ENCODE results near the gene WDR45.
A peak's percentile ranks its signal among the peaks of the same experiment; 100 is the strongest.

Gene WDR45

GRCh38 chrX:49073601-49074575 is 5.8 kb downstream of the WDR45 start, which contains the start of gene PRAF2:
TSS of gene PRAF2 (minus strand) at chrX:49074002. CDS start at chrX:49073987, 15 bp downstream.
- peak; percentile 81 for DNase-seq (ENCODE audit: low read depth)

DNA sequence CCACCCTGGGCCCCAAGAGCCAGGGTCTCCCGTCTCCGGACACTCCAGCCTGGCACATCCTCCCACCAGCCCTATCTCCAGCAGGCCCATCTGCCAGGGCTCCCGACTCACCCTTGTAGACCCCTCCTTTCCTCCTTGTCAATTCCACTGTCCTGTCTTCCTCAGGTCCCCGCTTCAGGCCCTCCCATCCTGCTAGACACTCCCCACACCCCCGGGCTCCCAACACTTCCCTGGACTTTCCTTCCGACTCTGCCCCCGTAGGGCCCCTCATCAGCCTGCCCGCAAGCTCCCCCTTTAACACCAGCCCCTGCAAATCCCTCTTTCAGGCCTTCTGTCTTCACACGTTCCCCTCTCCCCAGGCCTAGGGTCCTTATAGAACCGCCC is 7.0 kb downstream of the WDR45 start:
- no peak for DNase-seq (ENCODE audit: low read depth)

- DNase-seq (ENCODE audit: low read depth) = no peak
These were observed 7.6 kb downstream of the WDR45 start for GRCh38 chrX:49071877-49072711.

DNA sequence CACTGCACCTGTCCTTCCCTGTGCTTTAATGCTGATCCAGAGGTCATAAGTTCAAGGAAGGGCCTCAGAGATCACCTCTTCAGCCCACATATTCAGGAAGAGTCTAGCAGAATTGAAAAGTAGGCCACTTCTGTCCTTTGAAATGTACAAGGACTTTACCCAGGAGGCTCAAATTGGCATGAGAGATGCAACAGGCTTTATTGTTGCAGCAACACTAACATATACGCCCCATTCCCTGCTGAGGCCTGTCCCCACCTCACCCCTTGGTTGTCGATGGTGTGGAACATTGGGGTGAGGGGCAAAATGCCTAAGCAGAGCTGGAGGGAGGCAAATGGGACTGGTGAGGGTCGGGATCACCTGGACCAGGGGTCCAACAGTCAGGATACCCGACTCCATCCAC is 8.7 kb downstream of the WDR45 start:
- no peak for DNase-seq (ENCODE audit: low read depth)

DNA sequence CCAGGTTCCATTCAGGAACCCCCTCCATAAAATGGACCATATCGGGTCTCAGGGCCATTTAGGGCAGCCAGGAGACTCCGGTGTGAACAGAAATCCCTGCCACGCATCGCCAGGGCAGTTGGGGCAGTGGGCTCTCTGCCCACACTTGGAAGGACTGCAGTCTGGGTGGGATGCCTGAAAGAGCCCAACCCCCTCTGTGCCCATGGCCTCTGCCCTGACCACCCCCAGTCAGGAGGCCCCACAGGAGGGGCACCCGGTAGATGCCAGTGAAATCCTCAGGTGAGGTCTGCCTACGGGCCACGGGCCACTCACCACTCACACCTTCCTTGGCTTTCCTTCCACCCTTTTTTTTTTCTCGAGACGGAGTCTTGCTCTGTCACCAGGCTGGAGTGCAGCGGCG is 10.6 kb downstream of the WDR45 start:
- no peak for DNase-seq (ENCODE audit: low read depth)

DNA sequence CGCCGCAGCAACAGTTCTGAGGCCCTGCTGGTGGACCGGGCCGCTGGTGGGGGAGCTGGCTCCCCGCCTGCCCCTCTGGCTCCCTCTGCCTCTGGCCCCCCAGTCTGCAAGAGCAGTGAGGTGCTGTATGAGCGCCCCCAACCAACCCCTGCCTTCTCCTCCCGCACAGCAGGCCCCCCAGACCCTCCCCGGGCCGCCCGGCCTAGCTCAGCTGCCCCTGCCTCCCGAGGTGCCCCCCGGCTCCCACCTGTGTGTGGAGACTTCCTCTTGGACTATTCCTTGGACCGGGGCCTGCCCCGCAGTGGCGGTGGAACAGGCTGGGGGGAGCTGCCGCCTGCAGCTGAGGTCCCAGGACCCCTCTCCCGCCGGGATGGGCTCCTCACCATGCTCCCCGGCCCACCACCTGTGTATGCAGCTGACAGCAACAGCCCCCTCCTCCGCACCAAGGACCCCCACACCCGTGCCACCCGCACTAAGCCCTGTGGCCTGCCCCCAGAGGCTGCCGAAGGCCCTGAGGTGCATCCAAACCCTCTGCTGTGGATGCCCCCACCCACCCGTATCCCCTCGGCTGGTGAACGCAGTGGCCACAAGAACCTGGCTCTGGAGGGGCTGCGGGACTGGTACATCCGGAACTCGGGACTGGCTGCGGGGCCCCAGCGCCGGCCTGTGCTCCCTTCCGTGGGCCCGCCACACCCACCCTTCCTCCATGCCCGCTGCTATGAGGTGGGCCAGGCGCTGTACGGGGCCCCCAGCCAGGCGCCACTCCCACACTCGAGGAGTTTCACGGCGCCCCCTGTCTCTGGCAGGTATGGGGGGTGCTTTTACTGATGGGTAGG is 12.2 kb downstream of the WDR45 start:
- DNase-seq (ENCODE audit: low read depth) = no peak

DNA sequence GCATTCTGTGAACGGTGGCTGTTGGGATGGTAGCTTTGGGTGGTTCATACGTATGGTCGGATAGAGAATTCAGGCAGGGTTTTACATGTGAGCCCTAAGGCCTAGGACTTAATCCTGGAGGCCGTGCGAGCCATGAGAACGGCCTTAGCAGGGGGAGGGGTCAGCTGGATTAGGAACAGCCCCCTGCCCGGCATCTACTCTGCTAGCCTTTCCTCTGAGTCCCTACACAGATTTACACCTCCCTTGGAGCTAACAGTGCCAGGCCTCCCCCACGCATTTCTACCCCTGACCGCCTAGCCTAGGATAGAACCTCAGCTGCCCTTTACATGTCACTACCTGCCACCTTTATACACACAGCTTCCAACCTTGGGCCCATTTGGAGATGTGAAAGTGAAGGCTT is 13.0 kb downstream of the WDR45 start:
- no peak for DNase-seq (ENCODE audit: low read depth)

GRCh38 chrX:49066278-49066677 is 13.4 kb downstream of the WDR45 start:
- no peak for DNase-seq (ENCODE audit: low read depth)

DNA sequence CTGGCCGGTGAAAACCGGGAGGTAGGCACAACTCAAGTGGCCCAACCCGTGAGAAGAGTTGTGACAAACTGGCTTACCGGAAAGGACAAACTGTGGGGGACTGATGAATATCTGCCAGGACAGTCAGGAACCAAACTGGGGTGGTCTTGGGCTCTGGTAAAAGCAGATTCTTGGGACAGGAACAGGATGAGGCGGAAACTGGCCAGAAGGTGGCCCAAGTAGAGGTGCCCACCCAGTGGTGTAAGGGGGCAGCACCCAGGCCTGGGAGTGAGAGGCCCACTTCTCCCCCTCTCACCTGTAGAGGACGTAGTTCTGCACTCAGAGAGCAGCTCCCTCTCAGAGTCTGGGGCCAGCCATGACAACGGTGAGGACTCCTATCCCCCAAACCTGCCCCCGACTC is 15.0 kb downstream of the WDR45 start:
- DNase-seq (ENCODE audit: low read depth) = no peak

DNA sequence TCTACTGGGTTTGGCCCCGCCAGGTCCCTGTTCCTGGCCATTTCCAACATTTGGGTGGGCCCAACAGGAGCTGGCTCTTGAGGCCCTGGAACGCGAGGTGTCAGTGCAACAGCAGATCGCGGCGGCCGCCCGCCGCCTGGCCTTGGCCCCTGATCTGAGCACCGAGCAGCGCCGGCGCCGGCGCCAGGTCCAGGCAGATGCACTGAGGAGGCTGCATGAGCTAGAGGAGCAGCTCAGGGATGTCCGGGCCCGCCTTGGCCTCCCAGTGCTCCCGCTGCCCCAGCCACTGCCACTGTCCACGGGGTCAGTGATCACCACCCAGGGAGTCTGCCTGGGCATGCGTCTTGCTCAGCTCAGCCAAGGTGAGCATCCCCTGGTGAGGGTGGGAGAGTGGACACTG is 15.4 kb downstream of the WDR45 start:
- no peak for DNase-seq (ENCODE audit: low read depth)

- no peak for DNase-seq (ENCODE audit: low read depth)
These were observed 16.0 kb downstream of the WDR45 start for GRCh38 chrX:49063715-49064114.

GRCh38 chrX:49061916-49062315 is 17.8 kb downstream of the WDR45 start:
- DNase-seq (ENCODE audit: low read depth) = no peak

- no peak for DNase-seq (ENCODE audit: low read depth)
These were observed 18.2 kb downstream of the WDR45 start for GRCh38 chrX:49061490-49061889.

DNA sequence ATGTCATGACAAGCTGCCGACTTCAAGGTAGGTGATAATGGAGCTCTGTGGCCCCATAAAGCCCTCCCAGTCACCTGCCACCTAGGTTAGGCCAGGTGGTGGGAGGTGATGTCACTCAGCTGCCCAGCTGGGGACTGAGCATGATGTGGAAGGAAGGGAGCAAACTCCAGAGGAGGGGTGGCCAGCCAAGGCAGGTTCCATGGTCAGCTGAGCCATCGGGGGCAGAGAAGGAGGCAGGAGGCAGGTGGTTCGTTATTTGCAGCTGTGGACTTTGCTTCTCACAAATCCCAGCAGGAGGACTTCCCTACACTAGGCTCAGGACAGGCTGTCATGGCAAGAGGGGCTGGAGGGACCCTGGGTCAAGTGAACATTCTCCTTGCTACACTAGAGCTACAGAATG is 18.8 kb downstream of the WDR45 start:
- DNase-seq (ENCODE audit: low read depth) = no peak

DNA sequence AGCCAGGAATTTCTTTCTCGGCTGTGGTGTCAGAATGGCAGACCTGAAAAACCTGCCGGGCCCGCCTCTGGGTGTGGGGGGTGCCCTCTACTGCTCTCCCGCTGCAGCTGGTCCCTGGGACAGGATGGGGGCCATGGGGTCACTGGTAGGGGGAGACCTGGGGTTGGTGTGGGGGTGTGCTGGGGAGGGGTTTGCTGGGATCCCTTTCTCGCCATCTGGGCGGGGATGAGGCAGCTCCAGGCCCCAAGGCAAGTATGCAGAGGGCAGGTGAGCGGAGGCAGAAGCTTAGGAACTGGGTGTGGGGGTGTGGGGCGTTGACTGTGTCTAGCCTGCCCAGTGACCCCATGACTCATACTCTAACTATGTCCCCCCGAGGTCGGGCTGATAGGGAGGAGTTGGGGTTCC is 20.0 kb downstream of the WDR45 start:
- no peak for DNase-seq (ENCODE audit: low read depth)

DNA sequence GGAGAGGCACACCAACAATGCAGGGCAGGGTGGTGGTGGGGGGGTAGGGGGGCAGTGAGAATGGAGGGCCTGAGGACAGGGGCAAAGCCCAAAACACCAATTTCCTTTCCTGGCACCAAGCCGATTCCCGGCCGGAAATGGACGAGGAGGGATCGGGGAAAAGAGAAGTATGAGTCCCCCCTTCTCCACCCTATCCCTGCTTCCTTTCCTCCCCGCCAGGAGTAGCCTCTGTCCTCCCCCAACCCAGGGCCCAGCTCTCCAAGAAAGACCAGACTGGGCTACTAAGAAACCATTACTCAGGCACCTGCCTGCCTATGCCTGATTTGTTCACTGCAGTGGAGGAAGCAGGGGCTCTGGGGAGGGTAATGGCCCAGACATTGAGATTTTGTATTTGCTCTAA is 20.5 kb downstream of the WDR45 start:
- DNase-seq (ENCODE audit: low read depth) = no peak

DNA sequence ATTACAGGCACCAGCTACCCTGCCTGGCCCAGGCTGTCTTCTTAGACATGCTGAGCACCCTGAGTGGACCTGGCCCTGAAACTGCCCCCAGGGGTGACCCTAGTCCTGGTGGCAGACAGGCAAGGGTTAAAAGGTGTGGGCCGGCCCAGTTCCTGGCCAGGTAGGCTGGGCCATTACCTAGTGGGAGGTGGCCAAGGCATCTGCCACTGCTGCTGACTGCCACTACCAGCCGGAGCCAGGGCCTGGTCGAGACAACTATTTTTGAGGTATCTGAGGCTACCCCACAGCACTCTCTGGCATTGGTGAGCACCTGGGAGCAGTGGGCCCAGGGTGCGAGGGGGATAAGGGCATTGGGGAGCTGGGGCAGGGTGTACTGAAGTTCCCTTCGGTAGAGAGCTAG is 20.9 kb downstream of the WDR45 start, which contains the start of gene CCDC120:
Gene CCDC120, plus strand, starts transcription at position 206 of the 400 bp plus-strand sequence. CDS start 3,043 bp downstream, outside the sequence.
- DNase-seq (ENCODE audit: low read depth) = no peak

GRCh38 chrX:49054073-49054762 is 25.5 kb downstream of the WDR45 start:
- DNase-seq (ENCODE audit: low read depth) = no peak

DNA sequence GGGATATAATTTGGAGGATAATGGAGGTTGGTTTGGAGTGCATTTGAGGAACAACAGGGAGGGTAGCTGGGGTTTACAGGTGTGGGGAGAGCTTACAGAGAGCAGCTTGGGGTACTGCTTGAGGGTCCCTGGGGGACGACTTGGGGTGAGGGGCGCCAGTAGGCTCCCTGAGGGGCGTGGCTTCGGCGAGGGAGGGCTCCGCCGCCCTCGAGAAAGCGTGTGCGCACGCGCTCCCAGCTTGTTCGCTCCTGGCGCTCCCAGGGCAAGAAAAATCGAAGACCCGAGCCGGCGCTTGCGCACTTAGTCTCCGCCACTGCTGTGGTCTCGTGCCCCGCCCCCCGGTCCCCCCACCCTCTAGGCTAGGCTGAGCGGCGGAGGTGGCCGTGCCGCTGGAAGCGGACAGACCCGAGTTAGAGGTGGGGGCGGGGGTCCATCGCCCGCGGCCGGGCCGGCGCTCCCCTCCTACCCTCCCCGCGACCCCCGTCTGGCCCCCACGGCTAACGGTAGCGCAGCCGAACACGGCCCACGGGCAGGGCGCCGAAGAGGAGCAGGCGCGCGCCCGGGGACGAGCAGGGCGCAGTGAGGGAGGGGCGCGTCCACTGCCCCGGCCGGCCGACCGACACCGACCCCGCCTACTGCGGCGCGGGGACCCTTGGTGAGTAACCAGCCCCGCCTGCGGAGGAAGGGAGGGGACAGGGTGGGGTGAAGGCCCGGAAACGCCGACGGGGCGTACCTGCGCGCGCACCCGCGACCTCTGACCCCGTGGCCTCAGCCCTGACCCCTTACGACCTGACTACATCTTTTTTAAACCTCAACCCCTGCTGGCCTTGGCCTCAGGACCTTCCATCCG is 26.2 kb downstream of the WDR45 start:
- DNase-seq (ENCODE audit: low read depth) = peak; percentile 43

GRCh38 chrX:49043987-49044281 is 35.8 kb downstream of the WDR45 start:
- DNase-seq (ENCODE audit: low read depth) = no peak

All from stimulated activated CD8-positive, alpha-beta memory T cell treated with anti-CD3 and anti-CD28 coated beads, Interleukin-4, amount 100 ng/mL, for 24 hours (primary cell).